Fibroblast of villous mesenchyme (primary cell): ENCODE measurements around the gene UCN. TPM values are rescaled to one million over a fixed set of nuclear protein-coding genes. Genes with fewer than 3 reads are reported as not detected.
A peak's percentile ranks its signal among the peaks of the same experiment; 100 is the strongest.

Experiments
- DNase-seq: peaks from one replicate; pipeline ENCODE4 v3.0.0-alpha.2; 2010; ENCODE audit warnings: low read depth
- H3K4me3 ChIP-seq: 2 replicates; pipeline ENCODE4 v1.5.1; 2011; ENCODE audit warnings: low read depth, mild to moderate bottlenecking, low read length
- CTCF ChIP-seq: IDR thresholded peaks from 2 replicates; pipeline ENCODE4 v1.5.1; 2012; ENCODE audit warnings: low read depth, mild to moderate bottlenecking, low read length; ENCODE audit not compliant: insufficient read depth
- total RNA-seq: library from RNA; depleted of rRNA; stranded (reverse); fragments of >200 nt; gene quantifications from 2 replicates; pipeline ENCODE4 v1.2.3, GENCODE V29; 2012

UCN gene
- total RNA-seq, 1 donor, result 0.43 TPM

GRCh38 chr2:27285481-27285880 lies 22.8 kb downstream of the UCN start:
- TF ChIP-seq CTCF, result no peak
- no peak overlapping the region for H3K4me3 ChIP-seq
- DNase-seq, result no peak

GRCh38 chr2:27284996-27285395 lies 23.2 kb downstream of the UCN start:
- no peak for TF ChIP-seq CTCF
- no peak overlapping the region for H3K4me3 ChIP-seq
- DNase-seq, result no peak

- DNase-seq, result no peak
- TF ChIP-seq CTCF, result no peak
These were observed 25.4 kb downstream of the UCN start for GRCh38 chr2:27282892-27283291.

GRCh38 chr2:27281855-27282559 lies 26.2 kb downstream of the UCN start, which contains the start of gene TRIM54:
Gene TRIM54, plus strand, starts transcription at chr2:27282429. Its CDS starts 303 bp downstream, at chr2:27282732.
- H3K4me3 ChIP-seq, result no peak within 1 kb of the TSS
- TF ChIP-seq CTCF, result no peak
- DNase-seq, result peak; percentile 26

More at GRCh38 chr2:27282892-27283291, 25.4 kb downstream of the UCN start:
- no peak overlapping the region for H3K4me3 ChIP-seq

GRCh38 chr2:27281442-27281841 lies 26.8 kb downstream of the UCN start:
- no peak for TF ChIP-seq CTCF
- H3K4me3 ChIP-seq, result no peak overlapping the region
- DNase-seq, result no peak

GRCh38 chr2:27280826-27281225 lies 27.4 kb downstream of the UCN start:
- H3K4me3 ChIP-seq, result no peak overlapping the region
- TF ChIP-seq CTCF, result no peak
- DNase-seq, result no peak

GRCh38 chr2:27278010-27278409 lies 30.2 kb downstream of the UCN start:
- DNase-seq, result no peak
- TF ChIP-seq CTCF, result no peak
- H3K4me3 ChIP-seq, result no peak overlapping the region
